GM12878 (cell line): Measurements from ENCODE around the gene ELMO3. TPM values are rescaled to one million over a fixed set of nuclear protein-coding genes. Genes with fewer than 3 reads are reported as not detected.

Source experiments
- ATAC-seq: fragments of 200-7000 bp; cut with Tn5 transposase; 3 replicates; pipeline ENCODE4 v1.9.1; 2020; ENCODE audit warnings: mild to moderate bottlenecking, moderate library complexity
- BruUV-seq: library from RNA; stranded (reverse); fragments of 400-500 nt; replicated peaks from 2 replicates; lab custom pipeline; 2021; lab: Mats Ljungman, UMichigan
- CTCF ChIA-PET: fragments of 300-600 bp; sonication (Branson Sonifier 250); formaldehyde crosslinking; extraction: SDS; loops from one replicate; lab custom pipeline; 2021; ENCODE audit warnings: inconsistent platforms; lab: Yijun Ruan, JAX
- POLR2A ChIA-PET: fragments of 350-600 bp; formaldehyde crosslinking; extraction: SDS; loops from one replicate; lab custom pipeline; 2021; ENCODE audit warnings: inconsistent platforms; lab: Charles Lee
- RAD21 ChIA-PET: fragments of 300-600 bp; sonication (Branson Sonifier 250); formaldehyde crosslinking; loops from one replicate; lab custom pipeline; 2023; ENCODE audit warnings: antibody characterized with exemption; ENCODE audit not compliant: unreplicated experiment; lab: Charles Lee
- SMC1A ChIA-PET: fragments of 300-600 bp; sonication (Branson Sonifier 250); formaldehyde crosslinking; loops from one replicate; lab custom pipeline; 2023; ENCODE audit not compliant: unreplicated experiment, uncharacterized antibody; lab: Charles Lee
- DNase-seq: peaks from one replicate; pipeline ENCODE4 v3.0.0-alpha.2; 2011; ENCODE audit warnings: low read depth, low spot score
- FAIRE-seq: peaks from 3 replicates; lab custom pipeline; 2011; peaks lifted over from hg19 to GRCh38; lab: Jason Lieb, UNC
- H2AFZ ChIP-seq: 2 replicates; pipeline ENCODE4 v1.6.0; 2011; ENCODE audit warnings: low read depth, low read length, control low read depth; ENCODE audit not compliant: control insufficient read depth
- H3K27ac ChIP-seq: 2 replicates; pipeline ENCODE4 v1.5.1; 2011; ENCODE audit warnings: control low read depth; ENCODE audit not compliant: control insufficient read depth, insufficient read depth
- H3K27me3 ChIP-seq, 2 experiments: replicated peaks in 1 of 2; 2 replicates each; pipeline versions ENCODE4 v1.6.0 to v1.6.1; 2011; ENCODE audit warnings: low read length in 1 of 2; ENCODE audit not compliant: control insufficient read depth in 2 of 2, insufficient read depth in 2 of 2
- H3K36me3 ChIP-seq, 2 experiments: 2 replicates each; pipeline ENCODE4 v1.5.1; 2011; ENCODE audit warnings: low read length in 1 of 2; ENCODE audit not compliant: control insufficient read depth in 2 of 2, insufficient read depth in 2 of 2
- H3K4me1 ChIP-seq: 2 replicates; pipeline ENCODE4 v1.6.1; 2011; ENCODE audit warnings: mild to moderate bottlenecking, low read length, moderate library complexity, mixed read lengths; ENCODE audit not compliant: control insufficient read depth, insufficient read depth
- H3K4me2 ChIP-seq: 2 replicates; pipeline ENCODE4 v1.6.0; 2011; ENCODE audit warnings: control low read depth; ENCODE audit not compliant: control insufficient read depth, insufficient read depth
- H3K4me3 ChIP-seq: fragments of 200-600 bp; sonication (generic); 2 replicates; pipeline ENCODE4 v1.5.1; 2016
- H3K79me2 ChIP-seq: 2 replicates; pipeline ENCODE4 v1.6.0; 2011; ENCODE audit warnings: low read length; ENCODE audit not compliant: control insufficient read depth, insufficient read depth
- H3K9ac ChIP-seq: 2 replicates; pipeline ENCODE4 v1.8.0; 2011; ENCODE audit warnings: low read length, control low read depth, mixed read lengths; ENCODE audit not compliant: control insufficient read depth, insufficient read depth
- H3K9me3 ChIP-seq: replicated peaks from 3 replicates; pipeline ENCODE4 v1.5.1; 2011; ENCODE audit warnings: mild to moderate bottlenecking, low read length; ENCODE audit not compliant: control insufficient read depth, insufficient read depth
- H4K20me1 ChIP-seq: 2 replicates; pipeline ENCODE4 v1.6.0; 2011; ENCODE audit not compliant: control insufficient read depth, insufficient read depth
- ASH2L ChIP-seq: fragments of 300-600, 200-600 bp; sonication (generic); IDR thresholded peaks from 2 replicates; pipeline ENCODE4 v1.6.1; 2017; ENCODE audit warnings: low read depth, mild to moderate bottlenecking, borderline replicate concordance
- CHD4 ChIP-seq: fragments of 200-600 bp; sonication (generic); IDR thresholded peaks from 2 replicates; pipeline ENCODE4 v1.6.1; 2016; ENCODE audit warnings: mild to moderate bottlenecking
- CUX1 ChIP-seq: IDR thresholded peaks from 2 replicates; pipeline ENCODE4 v1.6.1; 2012; ENCODE audit warnings: improper control_type of control experiment, low read depth, low read length; ENCODE audit not compliant: insufficient replicate concordance
- E2F8 ChIP-seq: fragments of 450-650 bp; IDR thresholded peaks from 2 replicates; pipeline ENCODE4 v1.6.1; 2018; ENCODE audit warnings: mild to moderate bottlenecking, low read depth, moderate library complexity; ENCODE audit not compliant: partially characterized antibody
- MYB ChIP-seq: fragments of 150-350 bp; IDR thresholded peaks from 2 replicates; pipeline ENCODE4 v1.6.1; 2014; ENCODE audit warnings: mild to moderate bottlenecking, low read depth, low read length, borderline replicate concordance
- RB1 ChIP-seq: fragments of 450-650 bp; formaldehyde crosslinking; IDR thresholded peaks from 2 replicates; pipeline ENCODE4 v1.6.1; 2017; ENCODE audit warnings: mild to moderate bottlenecking, borderline replicate concordance
- SIX5 ChIP-seq: IDR thresholded peaks from 2 replicates; pipeline ENCODE4 v1.6.1; 2011; ENCODE audit warnings: mild to moderate bottlenecking, low read depth, low read length, moderate library complexity; ENCODE audit not compliant: severe bottlenecking
- SPI1 ChIP-seq: IDR thresholded peaks from 2 replicates; pipeline ENCODE4 v1.6.1; 2011; ENCODE audit warnings: low read depth, mild to moderate bottlenecking, low read length, moderate library complexity, borderline replicate concordance; ENCODE audit not compliant: insufficient read depth
- ZNF207 ChIP-seq: fragments of 450-650 bp; IDR thresholded peaks from 2 replicates; pipeline ENCODE4 v1.6.1; 2014; ENCODE audit warnings: antibody characterized with exemption, mild to moderate bottlenecking, borderline replicate concordance
- WGBS: methylation state at CpG from one replicate; pipeline ENCODE4 v1.1.6; 2016; ENCODE audit warnings: low lambda C conversion rate; ENCODE audit not compliant: insufficient replicate concordance, insufficient coverage; ENCODE audit errors: missing lambda C conversion rate; 5-methylcytosine and 5-hydroxymethylcytosine counted together
- in situ Hi-C: fragments of 300-500 bp; cut with MboI; formaldehyde crosslinking; loops from 9 replicates; pipeline ENCODE4 v1.14.3; 2018; ENCODE audit warnings: mixed read lengths
- intact Hi-C: fragments of 100-400 bp; cut with micrococcal nuclease; formaldehyde crosslinking; loops from one replicate; pipeline ENCODE4 v1.14.2; 2022; ENCODE audit not compliant: unreplicated experiment
- polyA plus RNA-seq, 11 experiments: library from polyadenylated mRNA; depleted of rRNA in 4 of 11; unstranded in 6 of 11; stranded (reverse) in 5 of 11; fragments of >200 nt; fragmentation: Nextera tagmentation in 4 of 11; fragmentation: Illumina TruSeq in 1 of 11; extraction: Ambion mirVana in 4 of 11; extraction: Trizol in 1 of 11; gene quantifications; 1 replicate in 1 of 11; 2 replicates in 10 of 11; pipeline versions ENCODE4 v1.2.1 to v1.2.3, GENCODE V29; 2011 to 2016; ENCODE audit warnings: inconsistent platforms in 2 of 11, missing spikeins in 2 of 11, low read depth in 1 of 11
- total RNA-seq, 4 experiments: library from RNA; depleted of rRNA in 3 of 4; stranded (reverse); fragments of >200 nt in 3 of 4; fragmentation: Illumina TruSeq in 1 of 4; extraction: Trizol in 1 of 4; gene quantifications; 2 replicates each; pipeline versions ENCODE4 v1.2.1 to v1.2.3, GENCODE V29; 2013 to 2021
- TF ChIP-seq, protein P1 (sequence below): fragments of 450-650 bp; IDR thresholded peaks from 2 replicates; pipeline ENCODE4 v1.6.1; 2016; ENCODE audit warnings: mild to moderate bottlenecking
- TF ChIP-seq, protein P2 (sequence below): fragments of 450-650 bp; conservative IDR thresholded peaks from 2 replicates; pipeline ENCODE4 v1.6.1; 2017; ENCODE audit warnings: mild to moderate bottlenecking, moderate library complexity

The ELMO3 gene
- total and polyA plus RNA-seq, 10 of the 15 experiments (the other 5 are each of a cell fraction or from before 2014, with no cell fraction given) = 0.05 to 4.7 (median 0.96) TPM; not detected in 1

- H3K4me1 ChIP-seq = peaks cover 8% of the 10 kb centered on the region
- 88% methylated on average over 5 of the region's 5 CpGs for WGBS
- ATAC-seq (no peak), FAIRE-seq (no peak), DNase-seq (no peak)
- CTCF ChIA-PET = interaction anchor here (0.7 to 1.1 kb wide), 2 partner anchors 48 to 206 kb away, joined by 3 to 4 read pairs; no protein-coding TSS in a partner anchor
- RAD21 ChIA-PET = no interaction called here
- H3K4me3 ChIP-seq = no peak overlapping the region
- in situ Hi-C loops (no loop called here), intact Hi-C loops (no loop called here)
- peaks cover 14 to 37% of the 10 kb centered on the region in 2 experiments for H3K36me3 ChIP-seq
- no peak overlapping the region for H3K9ac ChIP-seq
- H3K27ac ChIP-seq = no peak overlapping the region
- BruUV-seq = no TSS peak
- no peak overlapping the region for H2AFZ ChIP-seq
- no peaks in the 10 kb centered on the region for H3K27me3 ChIP-seq
- no peaks in the 10 kb centered on the region for H3K9me3 ChIP-seq
- POLR2A ChIA-PET = interaction anchor here (0.5 to 4.7 kb wide), 2 partner anchors 31 to 79 kb away, joined by 3 to 22 read pairs; partner anchors contain the start of gene TMEM208
- SMC1A ChIA-PET = no interaction called here
- peaks cover 23% of the 10 kb centered on the region for H3K79me2 ChIP-seq
- no peak overlapping the region for H3K4me2 ChIP-seq
- peaks cover 7% of the 10 kb centered on the region for H4K20me1 ChIP-seq
- no peak for TF ChIP-seq CUX1
- TF ChIP-seq, protein P1, sequence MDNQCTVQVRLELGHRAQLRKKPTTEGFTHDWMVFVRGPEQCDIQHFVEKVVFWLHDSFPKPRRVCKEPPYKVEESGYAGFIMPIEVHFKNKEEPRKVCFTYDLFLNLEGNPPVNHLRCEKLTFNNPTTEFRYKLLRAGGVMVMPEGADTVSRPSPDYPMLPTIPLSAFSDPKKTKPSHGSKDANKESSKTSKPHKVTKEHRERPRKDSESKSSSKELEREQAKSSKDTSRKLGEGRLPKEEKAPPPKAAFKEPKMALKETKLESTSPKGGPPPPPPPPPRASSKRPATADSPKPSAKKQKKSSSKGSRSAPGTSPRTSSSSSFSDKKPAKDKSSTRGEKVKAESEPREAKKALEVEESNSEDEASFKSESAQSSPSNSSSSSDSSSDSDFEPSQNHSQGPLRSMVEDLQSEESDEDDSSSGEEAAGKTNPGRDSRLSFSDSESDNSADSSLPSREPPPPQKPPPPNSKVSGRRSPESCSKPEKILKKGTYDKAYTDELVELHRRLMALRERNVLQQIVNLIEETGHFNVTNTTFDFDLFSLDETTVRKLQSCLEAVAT = no peak
- no peak for TF ChIP-seq RB1
- TF ChIP-seq E2F8 = no peak
- TF ChIP-seq SIX5 = no peak
- TF ChIP-seq ZNF207 = no peak
- TF ChIP-seq, protein P2, sequence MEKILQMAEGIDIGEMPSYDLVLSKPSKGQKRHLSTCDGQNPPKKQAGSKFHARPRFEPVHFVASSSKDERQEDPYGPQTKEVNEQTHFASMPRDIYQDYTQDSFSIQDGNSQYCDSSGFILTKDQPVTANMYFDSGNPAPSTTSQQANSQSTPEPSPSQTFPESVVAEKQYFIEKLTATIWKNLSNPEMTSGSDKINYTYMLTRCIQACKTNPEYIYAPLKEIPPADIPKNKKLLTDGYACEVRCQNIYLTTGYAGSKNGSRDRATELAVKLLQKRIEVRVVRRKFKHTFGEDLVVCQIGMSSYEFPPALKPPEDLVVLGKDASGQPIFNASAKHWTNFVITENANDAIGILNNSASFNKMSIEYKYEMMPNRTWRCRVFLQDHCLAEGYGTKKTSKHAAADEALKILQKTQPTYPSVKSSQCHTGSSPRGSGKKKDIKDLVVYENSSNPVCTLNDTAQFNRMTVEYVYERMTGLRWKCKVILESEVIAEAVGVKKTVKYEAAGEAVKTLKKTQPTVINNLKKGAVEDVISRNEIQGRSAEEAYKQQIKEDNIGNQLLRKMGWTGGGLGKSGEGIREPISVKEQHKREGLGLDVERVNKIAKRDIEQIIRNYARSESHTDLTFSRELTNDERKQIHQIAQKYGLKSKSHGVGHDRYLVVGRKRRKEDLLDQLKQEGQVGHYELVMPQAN = no peak
- TF ChIP-seq MYB = no peak
- no peak for TF ChIP-seq CHD4
- no peak for TF ChIP-seq ASH2L
- no peak for TF ChIP-seq SPI1
These were observed 3.3 kb upstream of the ELMO3 start for GRCh38 chr16:67195676-67196075.
